HEK293 (cell line): ENCODE results near the gene PTBP1.
"Not testable (repeated sequence)": the region's sequence is repeated elsewhere in the genome, so short reads cannot be mapped to it uniquely, and the experiment has no call there.

Experiments
- CTCF ChIA-PET: fragments of 350-600 bp; formaldehyde crosslinking; extraction: SDS; loops from one replicate; lab custom pipeline; 2021; ENCODE audit warnings: antibody characterized with exemption; lab: Yijun Ruan, JAX
- POLR2A ChIA-PET: fragments of 300-600 bp; formaldehyde crosslinking; extraction: SDS; loops from one replicate; lab custom pipeline; 2020; ENCODE audit warnings: antibody characterized with exemption, inconsistent platforms; lab: Yijun Ruan, JAX
- H3K27ac ChIP-seq: fragments of 200-500 bp; sonication (Bioruptor generic); 2 replicates; pipeline ENCODE4 v1.5.1; 2014; ENCODE audit warnings: low read depth, low read length, control low read depth, inconsistent platforms; ENCODE audit errors: extremely low read depth
- H3K36me3 ChIP-seq, 2 experiments: fragments of 200-500 bp in 1 of 2; sonication (Bioruptor generic) in 1 of 2; 1 replicate in 1 of 2; 2 replicates in 1 of 2; pipeline ENCODE4 v1.5.1; 2014 to 2017; ENCODE audit warnings: inconsistent platforms in 2 of 2, low read length in 2 of 2; ENCODE audit not compliant: control insufficient read depth in 2 of 2, insufficient read depth in 1 of 2
- H3K4me1 ChIP-seq: fragments of 200-500 bp; sonication (Bioruptor generic); 2 replicates; pipeline ENCODE4 v1.5.1; 2014; ENCODE audit warnings: mild to moderate bottlenecking, low read length, inconsistent platforms; ENCODE audit not compliant: control insufficient read depth, insufficient read depth
- H3K4me3 ChIP-seq: 2 replicates; pipeline ENCODE4 v1.5.1; 2011; ENCODE audit warnings: low read depth, mild to moderate bottlenecking, control low read depth, low read length, moderate library complexity
- H3K9me3 ChIP-seq: fragments of 200-500 bp; sonication (Bioruptor generic); 2 replicates; pipeline ENCODE4 v1.5.1; 2014; ENCODE audit warnings: low read depth, low read length, inconsistent platforms; ENCODE audit not compliant: control insufficient read depth, insufficient read depth
- GLIS1 ChIP-seq: fragments of 450-650 bp; formaldehyde crosslinking; IDR thresholded peaks from 2 replicates; pipeline ENCODE4 v1.5.1; 2016; ENCODE audit warnings: missing biosample characterization, missing genetic modification characterization
- KLF7 ChIP-seq: fragments of 450-650 bp; formaldehyde crosslinking; IDR thresholded peaks from 2 replicates; pipeline ENCODE4 v1.5.1; 2016; ENCODE audit warnings: missing biosample characterization, missing genetic modification characterization, borderline replicate concordance
- REPIN1 ChIP-seq: fragments of 450-650 bp; formaldehyde crosslinking; IDR thresholded peaks from 2 replicates; pipeline ENCODE4 v1.5.1; 2017; ENCODE audit warnings: missing biosample characterization, missing genetic modification characterization, low read depth
- TCF7L2 ChIP-seq: IDR thresholded peaks from 2 replicates; pipeline ENCODE4 v1.6.1; 2011; ENCODE audit warnings: low read depth, mild to moderate bottlenecking, inconsistent platforms, low read length, moderate library complexity, borderline replicate concordance
- ZFP37 ChIP-seq: fragments of 450-650 bp; formaldehyde crosslinking; IDR thresholded peaks from 2 replicates; pipeline ENCODE4 v1.5.1; 2016; ENCODE audit warnings: missing biosample characterization, missing genetic modification characterization
- ZFP69B ChIP-seq: fragments of 450-650 bp; formaldehyde crosslinking; IDR thresholded peaks from 2 replicates; pipeline ENCODE4 v1.5.1; 2016; ENCODE audit warnings: missing biosample characterization, missing genetic modification characterization
- ZNF132 ChIP-seq: fragments of 450-650 bp; formaldehyde crosslinking; IDR thresholded peaks from 2 replicates; pipeline ENCODE4 v1.5.1; 2017; ENCODE audit warnings: missing biosample characterization, missing genetic modification characterization, borderline replicate concordance
- ZNF184 ChIP-seq: fragments of 450-650 bp; IDR thresholded peaks from 2 replicates; pipeline ENCODE4 v1.5.1; 2018; ENCODE audit warnings: missing biosample characterization, mild to moderate bottlenecking, missing genetic modification characterization
- ZNF302 ChIP-seq: fragments of 450-650 bp; formaldehyde crosslinking; IDR thresholded peaks from 2 replicates; pipeline ENCODE4 v1.5.1; 2016; ENCODE audit warnings: missing biosample characterization, missing genetic modification characterization, low read depth
- ZNF335 ChIP-seq: fragments of 450-650 bp; formaldehyde crosslinking; conservative IDR thresholded peaks from 2 replicates; pipeline ENCODE4 v1.5.1; 2016; ENCODE audit warnings: missing biosample characterization, missing genetic modification characterization
- ZNF404 ChIP-seq: fragments of 450-650 bp; formaldehyde crosslinking; IDR thresholded peaks from 2 replicates; pipeline ENCODE4 v1.5.1; 2017; ENCODE audit warnings: missing biosample characterization, missing genetic modification characterization
- ZNF658 ChIP-seq: fragments of 450-650 bp; formaldehyde crosslinking; IDR thresholded peaks from 2 replicates; pipeline ENCODE4; 2016; ENCODE audit warnings: missing biosample characterization, missing genetic modification characterization
- TF ChIP-seq, protein P1 (sequence below): IDR thresholded peaks from 2 replicates; pipeline ENCODE4 v1.6.1; 2011; ENCODE audit warnings: mild to moderate bottlenecking, low read depth, low read length, borderline replicate concordance
- TF ChIP-seq, protein P2 (sequence below): fragments of 450-650 bp; formaldehyde crosslinking; IDR thresholded peaks from 2 replicates; pipeline ENCODE4 v1.5.1; 2016; ENCODE audit warnings: missing biosample characterization, missing genetic modification characterization
- TF ChIP-seq, protein P3 (sequence below): fragments of 450-650 bp; formaldehyde crosslinking; IDR thresholded peaks from 2 replicates; pipeline ENCODE4 v1.5.1; 2016; ENCODE audit warnings: missing biosample characterization, missing genetic modification characterization
- TF ChIP-seq, protein P4 (sequence below): fragments of 450-650 bp; formaldehyde crosslinking; IDR thresholded peaks from 2 replicates; pipeline ENCODE4; 2016; ENCODE audit warnings: missing biosample characterization, missing genetic modification characterization

PTBP1 gene

DNA sequence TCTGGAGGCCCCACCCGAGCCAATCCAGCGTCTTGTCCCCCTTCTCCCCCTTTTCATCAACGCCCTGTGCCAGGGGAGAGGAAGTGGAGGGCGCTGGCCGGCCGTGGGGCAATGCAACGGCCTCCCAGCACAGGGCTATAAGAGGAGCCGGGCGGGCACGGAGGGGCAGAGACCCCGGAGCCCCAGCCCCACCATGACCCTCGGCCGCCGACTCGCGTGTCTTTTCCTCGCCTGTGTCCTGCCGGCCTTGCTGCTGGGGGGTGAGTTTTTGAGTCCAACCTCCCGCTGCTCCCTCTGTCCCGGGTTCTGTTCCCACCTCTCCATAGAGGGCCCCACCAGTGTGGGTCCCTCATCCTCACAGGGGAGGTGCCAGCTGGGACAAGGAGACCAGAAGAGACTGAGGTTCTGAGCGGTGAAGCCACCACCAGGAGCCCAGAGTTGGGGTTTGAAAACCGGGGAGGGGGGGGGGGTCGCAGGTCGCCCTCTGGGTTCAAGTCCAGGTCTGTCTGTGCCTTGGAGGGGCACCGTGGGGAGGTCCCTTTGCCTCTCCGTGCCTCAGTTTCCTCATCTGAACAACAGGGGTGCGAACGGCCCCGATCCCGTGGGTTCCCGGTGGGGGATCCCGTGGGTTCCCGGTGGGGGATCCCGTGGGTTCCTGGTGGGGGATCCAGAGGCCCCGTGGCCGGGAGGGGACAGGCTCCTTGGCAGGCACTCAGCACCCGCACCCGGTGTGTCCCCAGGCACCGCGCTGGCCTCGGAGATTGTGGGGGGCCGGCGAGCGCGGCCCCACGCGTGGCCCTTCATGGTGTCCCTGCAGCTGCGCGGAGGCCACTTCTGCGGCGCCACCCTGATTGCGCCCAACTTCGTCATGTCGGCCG, 55.1 kb downstream of the PTBP1 start, which contains the start of gene ELANE:
ELANE (plus strand) TSS at position 168 of the 878 bp plus-strand sequence; CDS start at position 194, 26 bp downstream.
- CTCF ChIA-PET, result interaction anchor here (0.7 kb wide), 1 partner anchor 31 kb away, joined by 4 read pairs; no protein-coding TSS in a partner anchor

GRCh38 chr19:853014-853585, 55.8 kb downstream of the PTBP1 start:
- TF ChIP-seq ZNF302 (tag by site-specific recombination) (no peak), ZNF335 (tag by site-specific recombination) (no peak), TCF7L2 (no peak), ZNF132 (tag by site-specific recombination) (no peak)
- TF ChIP-seq, protein P1, sequence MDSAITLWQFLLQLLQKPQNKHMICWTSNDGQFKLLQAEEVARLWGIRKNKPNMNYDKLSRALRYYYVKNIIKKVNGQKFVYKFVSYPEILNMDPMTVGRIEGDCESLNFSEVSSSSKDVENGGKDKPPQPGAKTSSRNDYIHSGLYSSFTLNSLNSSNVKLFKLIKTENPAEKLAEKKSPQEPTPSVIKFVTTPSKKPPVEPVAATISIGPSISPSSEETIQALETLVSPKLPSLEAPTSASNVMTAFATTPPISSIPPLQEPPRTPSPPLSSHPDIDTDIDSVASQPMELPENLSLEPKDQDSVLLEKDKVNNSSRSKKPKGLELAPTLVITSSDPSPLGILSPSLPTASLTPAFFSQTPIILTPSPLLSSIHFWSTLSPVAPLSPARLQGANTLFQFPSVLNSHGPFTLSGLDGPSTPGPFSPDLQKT, result no peak
- ChIA-PET CTCF (no interaction called here), POLR2A (no interaction called here)
- Histone ChIP-seq H3K9me3 (no peaks in the 10 kb centered on the region), H3K36me3 (no peaks in the 10 kb centered on the region), H3K27ac (no peak overlapping the region), H3K4me3 (no peak overlapping the region), H3K4me1 (no peaks in the 10 kb centered on the region)

More for the DNA sequence above, 55.1 kb downstream of the PTBP1 start, which contains the start of gene ELANE:
- no peak within 1 kb of the TSS for H3K27ac ChIP-seq
- POLR2A ChIA-PET, result no interaction called here
- no peaks in the 10 kb centered on the region for H3K9me3 ChIP-seq
- H3K4me3 ChIP-seq, result no peak within 1 kb of the TSS
- H3K36me3 ChIP-seq, result no peaks in the 10 kb centered on the region
- peak; percentile 61; the same call in 1 of the 2 replicates for TF ChIP-seq ZFP69B (tag by site-specific recombination)
- TF ChIP-seq ZNF184, result no peak
- TF ChIP-seq GLIS1, result peak; percentile 63; the same call in 1 of the 2 replicates
- H3K4me1 ChIP-seq, result no peaks in the 10 kb centered on the region

- H3K36me3 ChIP-seq, H3K4me3 ChIP-seq, H3K4me1 ChIP-seq, H3K9me3 ChIP-seq, POLR2A ChIA-PET, H3K27ac ChIP-seq: not testable (repeated sequence)
- CTCF ChIA-PET, result interaction anchor here (0.6 kb wide), 1 partner anchor 13 kb away, joined by 3 read pairs; no protein-coding TSS in a partner anchor
Observed at GRCh38 chr19:853614-854220, 56.5 kb downstream of the PTBP1 start.

GRCh38 chr19:854549-854948, 57.3 kb downstream of the PTBP1 start:
- Histone ChIP-seq H3K27ac (no peak overlapping the region), H3K4me3 (no peak overlapping the region), H3K9me3 (no peaks in the 10 kb centered on the region), H3K4me1 (no peaks in the 10 kb centered on the region), H3K36me3 (no peaks in the 10 kb centered on the region)
- ChIA-PET POLR2A (no interaction called here), CTCF (no interaction called here)
- TF ChIP-seq ZNF335 (tag by site-specific recombination) (no peak), ZFP37 (tag by site-specific recombination) (no peak), ZNF658 (no peak), ZNF404 (tag by site-specific recombination) (no peak), REPIN1 (tag by site-specific recombination) (no peak), KLF7 (no peak)
- TF ChIP-seq, protein P2, sequence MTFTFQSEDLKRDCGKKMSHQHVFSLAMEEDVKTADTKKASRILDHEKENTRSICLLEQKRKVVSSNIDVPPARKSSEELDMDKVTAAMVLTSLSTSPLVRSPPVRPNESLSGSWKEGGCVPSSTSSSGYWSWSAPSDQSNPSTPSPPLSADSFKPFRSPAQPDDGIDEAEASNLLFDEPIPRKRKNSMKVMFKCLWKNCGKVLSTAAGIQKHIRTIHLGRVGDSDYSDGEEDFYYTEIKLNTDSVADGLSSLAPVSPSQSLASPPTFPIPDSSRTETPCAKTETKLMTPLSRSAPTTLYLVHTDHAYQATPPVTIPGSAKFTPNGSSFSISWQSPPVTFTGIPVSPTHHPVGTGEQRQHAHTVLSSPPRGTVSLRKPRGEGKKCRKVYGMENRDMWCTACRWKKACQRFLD (tag by site-specific recombination), result no peak
- TF ChIP-seq, protein P3, sequence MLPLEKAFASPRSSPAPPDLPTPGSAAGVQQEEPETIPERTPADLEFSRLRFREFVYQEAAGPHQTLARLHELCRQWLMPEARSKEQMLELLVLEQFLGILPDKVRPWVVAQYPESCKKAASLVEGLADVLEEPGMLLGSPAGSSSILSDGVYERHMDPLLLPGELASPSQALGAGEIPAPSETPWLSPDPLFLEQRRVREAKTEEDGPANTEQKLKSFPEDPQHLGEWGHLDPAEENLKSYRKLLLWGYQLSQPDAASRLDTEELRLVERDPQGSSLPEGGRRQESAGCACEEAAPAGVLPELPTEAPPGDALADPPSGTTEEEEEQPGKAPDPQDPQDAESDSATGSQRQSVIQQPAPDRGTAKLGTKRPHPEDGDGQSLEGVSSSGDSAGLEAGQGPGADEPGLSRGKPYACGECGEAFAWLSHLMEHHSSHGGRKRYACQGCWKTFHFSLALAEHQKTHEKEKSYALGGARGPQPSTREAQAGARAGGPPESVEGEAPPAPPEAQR (tag by site-specific recombination), result no peak
- TF ChIP-seq, protein P4, sequence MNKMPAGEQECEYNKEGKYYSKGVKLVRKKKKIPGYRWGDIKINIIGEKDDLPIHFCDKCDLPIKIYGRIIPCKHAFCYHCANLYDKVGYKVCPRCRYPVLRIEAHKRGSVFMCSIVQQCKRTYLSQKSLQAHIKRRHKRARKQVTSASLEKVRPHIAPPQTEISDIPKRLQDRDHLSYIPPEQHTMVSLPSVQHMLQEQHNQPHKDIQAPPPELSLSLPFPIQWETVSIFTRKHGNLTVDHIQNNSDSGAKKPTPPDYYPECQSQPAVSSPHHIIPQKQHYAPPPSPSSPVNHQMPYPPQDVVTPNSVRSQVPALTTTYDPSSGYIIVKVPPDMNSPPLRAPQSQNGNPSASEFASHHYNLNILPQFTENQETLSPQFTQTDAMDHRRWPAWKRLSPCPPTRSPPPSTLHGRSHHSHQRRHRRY (tag by site-specific recombination), result no peak
